ENCODE measurements around the gene PARVG. TPM values are rescaled to one million over a fixed set of nuclear protein-coding genes. Genes with fewer than 3 reads are reported as not detected.

PARVG gene
- total and polyA plus RNA-seq, 10 of the 15 experiments (the other 5 are each of a cell fraction or from before 2014, with no cell fraction given) = 6.3 to 123 (median 71.9) TPM

DNA sequence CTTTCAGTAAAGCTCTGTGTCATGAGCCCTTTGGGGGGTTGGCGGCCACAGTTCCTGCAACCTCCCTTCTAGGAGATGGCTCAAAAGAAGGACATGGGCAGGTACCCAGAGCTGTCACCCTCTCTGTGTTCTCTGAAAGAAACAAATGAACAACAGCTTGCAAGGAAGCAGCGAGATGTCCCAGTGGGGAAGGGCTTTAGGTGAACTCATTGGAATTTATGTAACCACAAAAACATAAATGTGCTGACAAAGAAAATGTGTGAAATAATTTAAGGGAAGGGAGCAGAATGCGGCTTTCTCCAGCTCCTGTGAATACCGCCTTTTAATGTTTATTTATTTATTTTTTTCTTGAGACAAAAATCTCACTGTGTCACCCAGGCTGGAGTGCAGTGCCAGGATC, 3.3 kb downstream of the PARVG start:
- peaks cover 0 to 2% of the 10 kb centered on the region in 2 experiments; a peak in 1 of 4 replicates for H3K36me3 ChIP-seq (ENCODE audit: control insufficient read depth in 2 of 2, insufficient read depth in 2 of 2, low read length in 1 of 2)
- peaks cover 13% of the 10 kb centered on the region for H3K4me1 ChIP-seq (ENCODE audit: control insufficient read depth, insufficient read depth, low read length)
- BruUV-seq (replicated peaks) = no TSS peak
- H3K4me3 ChIP-seq = no peak overlapping the region
- DNase-seq (ENCODE audit: low read depth, low spot score) (no peak), ATAC-seq (no peak), FAIRE-seq (no peak)
- ChIA-PET SMC1A (ENCODE audit: uncharacterized antibody, unreplicated experiment) (no interaction called here), RAD21 (ENCODE audit: unreplicated experiment) (no interaction called here), POLR2A (no interaction called here), CTCF (no interaction called here)
- no peak for TF ChIP-seq FOXM1 (IDR thresholded peaks at IDR 0.05; ENCODE audit: low read depth, low read length)
- TF ChIP-seq EED (IDR thresholded peaks at IDR 0.05; ENCODE audit: low read depth) = no peak
- no peak for TF ChIP-seq CREM (IDR thresholded peaks at IDR 0.05; ENCODE audit: low read depth)
- no peak for TF ChIP-seq BRCA1 (IDR thresholded peaks at IDR 0.05; ENCODE audit: low read depth, low read length)
- TF ChIP-seq CHD2 (IDR thresholded peaks at IDR 0.05; ENCODE audit: borderline replicate concordance, low read depth, low read length) = no peak
- TF ChIP-seq, protein P1, sequence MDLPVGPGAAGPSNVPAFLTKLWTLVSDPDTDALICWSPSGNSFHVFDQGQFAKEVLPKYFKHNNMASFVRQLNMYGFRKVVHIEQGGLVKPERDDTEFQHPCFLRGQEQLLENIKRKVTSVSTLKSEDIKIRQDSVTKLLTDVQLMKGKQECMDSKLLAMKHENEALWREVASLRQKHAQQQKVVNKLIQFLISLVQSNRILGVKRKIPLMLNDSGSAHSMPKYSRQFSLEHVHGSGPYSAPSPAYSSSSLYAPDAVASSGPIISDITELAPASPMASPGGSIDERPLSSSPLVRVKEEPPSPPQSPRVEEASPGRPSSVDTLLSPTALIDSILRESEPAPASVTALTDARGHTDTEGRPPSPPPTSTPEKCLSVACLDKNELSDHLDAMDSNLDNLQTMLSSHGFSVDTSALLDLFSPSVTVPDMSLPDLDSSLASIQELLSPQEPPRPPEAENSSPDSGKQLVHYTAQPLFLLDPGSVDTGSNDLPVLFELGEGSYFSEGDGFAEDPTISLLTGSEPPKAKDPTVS (IDR thresholded peaks at IDR 0.05; ENCODE audit: low read depth, low read length) = no peak
- no peak for TF ChIP-seq BCL11A (IDR thresholded peaks at IDR 0.05; ENCODE audit: low read depth, low read length)
- no peak for TF ChIP-seq MYB (IDR thresholded peaks at IDR 0.05; ENCODE audit: borderline replicate concordance, low read depth, low read length)
- TF ChIP-seq ESRRA (IDR thresholded peaks at IDR 0.05; ENCODE audit: low read length) = no peak
- TF ChIP-seq, protein P2, sequence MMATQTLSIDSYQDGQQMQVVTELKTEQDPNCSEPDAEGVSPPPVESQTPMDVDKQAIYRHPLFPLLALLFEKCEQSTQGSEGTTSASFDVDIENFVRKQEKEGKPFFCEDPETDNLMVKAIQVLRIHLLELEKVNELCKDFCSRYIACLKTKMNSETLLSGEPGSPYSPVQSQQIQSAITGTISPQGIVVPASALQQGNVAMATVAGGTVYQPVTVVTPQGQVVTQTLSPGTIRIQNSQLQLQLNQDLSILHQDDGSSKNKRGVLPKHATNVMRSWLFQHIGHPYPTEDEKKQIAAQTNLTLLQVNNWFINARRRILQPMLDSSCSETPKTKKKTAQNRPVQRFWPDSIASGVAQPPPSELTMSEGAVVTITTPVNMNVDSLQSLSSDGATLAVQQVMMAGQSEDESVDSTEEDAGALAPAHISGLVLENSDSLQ (IDR thresholded peaks at IDR 0.05) = no peak
- no peak for TF ChIP-seq EGR1 (IDR thresholded peaks at IDR 0.05; ENCODE audit: borderline replicate concordance in 1 of 2, low read depth in 2 of 2, low read length in 2 of 2)
- TF ChIP-seq NRF1 (conservative IDR thresholded peaks at IDR 0.05; ENCODE audit: low read depth, low read length) = no peak
- TF ChIP-seq, protein P3, sequence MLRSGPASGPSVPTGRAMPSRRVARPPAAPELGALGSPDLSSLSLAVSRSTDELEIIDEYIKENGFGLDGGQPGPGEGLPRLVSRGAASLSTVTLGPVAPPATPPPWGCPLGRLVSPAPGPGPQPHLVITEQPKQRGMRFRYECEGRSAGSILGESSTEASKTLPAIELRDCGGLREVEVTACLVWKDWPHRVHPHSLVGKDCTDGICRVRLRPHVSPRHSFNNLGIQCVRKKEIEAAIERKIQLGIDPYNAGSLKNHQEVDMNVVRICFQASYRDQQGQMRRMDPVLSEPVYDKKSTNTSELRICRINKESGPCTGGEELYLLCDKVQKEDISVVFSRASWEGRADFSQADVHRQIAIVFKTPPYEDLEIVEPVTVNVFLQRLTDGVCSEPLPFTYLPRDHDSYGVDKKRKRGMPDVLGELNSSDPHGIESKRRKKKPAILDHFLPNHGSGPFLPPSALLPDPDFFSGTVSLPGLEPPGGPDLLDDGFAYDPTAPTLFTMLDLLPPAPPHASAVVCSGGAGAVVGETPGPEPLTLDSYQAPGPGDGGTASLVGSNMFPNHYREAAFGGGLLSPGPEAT (IDR thresholded peaks at IDR 0.05; ENCODE audit: low read depth) = no peak
- no peak for TF ChIP-seq TAF1 (IDR thresholded peaks at IDR 0.05; ENCODE audit: borderline replicate concordance, low read depth, low read length)
- TF ChIP-seq, protein P4, sequence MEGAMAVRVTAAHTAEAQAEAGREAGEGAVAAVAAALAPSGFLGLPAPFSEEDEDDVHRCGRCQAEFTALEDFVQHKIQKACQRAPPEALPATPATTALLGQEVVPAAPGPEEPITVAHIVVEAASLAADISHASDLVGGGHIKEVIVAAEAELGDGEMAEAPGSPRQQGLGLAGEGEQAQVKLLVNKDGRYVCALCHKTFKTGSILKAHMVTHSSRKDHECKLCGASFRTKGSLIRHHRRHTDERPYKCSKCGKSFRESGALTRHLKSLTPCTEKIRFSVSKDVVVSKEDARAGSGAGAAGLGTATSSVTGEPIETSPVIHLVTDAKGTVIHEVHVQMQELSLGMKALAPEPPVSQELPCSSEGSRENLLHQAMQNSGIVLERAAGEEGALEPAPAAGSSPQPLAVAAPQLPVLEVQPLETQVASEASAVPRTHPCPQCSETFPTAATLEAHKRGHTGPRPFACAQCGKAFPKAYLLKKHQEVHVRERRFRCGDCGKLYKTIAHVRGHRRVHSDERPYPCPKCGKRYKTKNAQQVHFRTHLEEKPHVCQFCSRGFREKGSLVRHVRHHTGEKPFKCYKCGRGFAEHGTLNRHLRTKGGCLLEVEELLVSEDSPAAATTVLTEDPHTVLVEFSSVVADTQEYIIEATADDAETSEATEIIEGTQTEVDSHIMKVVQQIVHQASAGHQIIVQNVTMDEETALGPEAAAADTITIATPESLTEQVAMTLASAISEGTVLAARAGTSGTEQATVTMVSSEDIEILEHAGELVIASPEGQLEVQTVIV (IDR thresholded peaks at IDR 0.05; ENCODE audit: borderline replicate concordance, partially characterized antibody) = no peak
- H3K79me2 ChIP-seq (ENCODE audit: control insufficient read depth, insufficient read depth, low read length) = peaks cover 11% of the 10 kb centered on the region
- in situ Hi-C loops (cut with MboI) = no loop called here
- no peak overlapping the region for H3K4me2 ChIP-seq (ENCODE audit: control insufficient read depth, insufficient read depth)
- H3K9me3 ChIP-seq (replicated peaks; ENCODE audit: control insufficient read depth, insufficient read depth, low read length) = no peaks in the 10 kb centered on the region
- H4K20me1 ChIP-seq (ENCODE audit: control insufficient read depth, insufficient read depth) = no peaks in the 10 kb centered on the region
- H2AFZ ChIP-seq (ENCODE audit: control insufficient read depth, low read depth, low read length) = no peak overlapping the region
- no peak overlapping the region for H3K27ac ChIP-seq (ENCODE audit: control insufficient read depth, insufficient read depth)
- H3K27me3 ChIP-seq (replicated peaks in 1 of 2; ENCODE audit: control insufficient read depth in 2 of 2, insufficient read depth in 2 of 2, low read length in 1 of 2) = no peaks in the 10 kb centered on the region
- WGBS (ENCODE audit: insufficient coverage, insufficient replicate concordance, low lambda C conversion rate, missing lambda C conversion rate) = 100% methylated on average over 4 of the region's 4 CpGs
- intact Hi-C loops (cut with micrococcal nuclease; ENCODE audit: unreplicated experiment) = no loop called here
- no peak overlapping the region for H3K9ac ChIP-seq (ENCODE audit: control insufficient read depth, insufficient read depth, low read length)

All from GM12878 (cell line).